Adrenal gland (tissue), 12 donors: ENCODE measurements around the gene GUCA2A. TPM values are rescaled to one million over a fixed set of nuclear protein-coding genes. Genes with fewer than 3 reads are reported as not detected.

Experiments used
- DNase-seq, 7 donors: peaks; one replicate each; pipeline ENCODE4 v3.0.0-alpha.2; 2019 to 2020
- H3K27ac ChIP-seq, 5 donors: fragments of 200-600 bp; sonication (generic) in 4 of 5; 1 replicate in 3 of 5; 2 replicates in 2 of 5; pipeline versions ENCODE4 v1.5.1 to v1.8.0; 2016 to 2020; ENCODE audit warnings: mild to moderate bottlenecking in 1 of 5
- H3K27me3 ChIP-seq: fragments of 200-600 bp; 2 replicates; pipeline ENCODE4 v1.8.0; 2021
- H3K36me3 ChIP-seq, 2 donors: fragments of 200-600 bp; replicated peaks in 1 of 2; 1 replicate in 1 of 2; 2 replicates in 1 of 2; pipeline versions ENCODE4 v1.5.1 to v1.8.0; 2018 to 2022
- H3K4me1 ChIP-seq, 2 donors: fragments of 200-600 bp; replicated peaks in 1 of 2; 1 replicate in 1 of 2; 2 replicates in 1 of 2; pipeline versions ENCODE4 v1.5.1 to v1.8.0; 2018 to 2021
- H3K4me3 ChIP-seq, 4 donors: fragments of 200-600 bp; sonication (generic) in 3 of 4; one replicate each; pipeline ENCODE4 v1.5.1; 2016 to 2018
- H3K9me3 ChIP-seq, 3 donors: fragments of 200-600 bp; sonication (generic) in 1 of 3; replicated peaks in 1 of 3; 1 replicate in 2 of 3; 2 replicates in 1 of 3; pipeline versions ENCODE4 v1.5.1 to v1.8.0; 2016 to 2021
- CTCF ChIP-seq, 6 experiments: fragments of 450-650 bp in 4 of 6; fragments of 200-600 bp in 2 of 6; sonication (generic) in 1 of 6; IDR thresholded peaks; 1 replicate in 5 of 6; 2 replicates in 1 of 6; pipeline versions ENCODE4 v1.5.1 to v1.8.0; 2016 to 2021; ENCODE audit warnings: antibody characterized with exemption in 6 of 6, mild to moderate bottlenecking in 2 of 6, moderate library complexity in 1 of 6
- POLR2A ChIP-seq, 2 donors: fragments of 450-650 bp; IDR thresholded peaks; one replicate each; pipeline ENCODE4 v1.6.1; 2017; ENCODE audit warnings: antibody characterized with exemption in 2 of 2, mild to moderate bottlenecking in 2 of 2, moderate library complexity in 1 of 2
- WGBS, 4 donors: extraction: QIAGEN DNeasy Blood & Tissue Kit in 2 of 4; methylation state at CpG; one replicate each; pipeline versions ENCODE4 v1.1.5 to v1.1.7; 2013 to 2017; 5-methylcytosine and 5-hydroxymethylcytosine counted together
- intact Hi-C, 2 donors: fragments of 100-400 bp; cut with DNase I; formaldehyde crosslinking; loops; one replicate each; pipeline versions ENCODE4 v1.14.1 to v1.15.0; 2022 to 2023
- polyA plus RNA-seq, 3 donors: library from polyadenylated mRNA; stranded (reverse); fragments of 200-250 nt in 2 of 3; fragments of 350-450 nt in 1 of 3; fragmentation: Illumina TruSeq in 1 of 3; extraction: RNeasy Lipid Tissue Mini Kit (QIAGEN cat#74804) in 1 of 3; gene quantifications; one replicate each; pipeline ENCODE4 v1.2.3, GENCODE V29; 2013 to 2014
- total RNA-seq, 9 donors: library from RNA; depleted of rRNA in 4 of 9; stranded (reverse); fragments of >200 nt in 4 of 9; fragments of 120-200 nt in 1 of 9; fragmentation: NEBNext Ultra II Directional in 1 of 9; extraction: Animal tissue kit (Norgen Biotek cat#: 25700) in 1 of 9; gene quantifications; one replicate each; pipeline versions ENCODE4 v1.1.0 to v1.2.4, GENCODE V29; 2013 to 2023
- donor health status: healthy with polysubstance abuse.
- donor health status: Bipolar disorder and iron deficiency.
- donor health status: DM: yes; HTN: yes; CAD: no.
- donor health status: DM: no; HTN: no; CAD: no.
- donor health status: DM: no; HTN: no; CAD: no.
- donor health status: DM: yes; HTN: yes; CAD: no.

Gene GUCA2A
- total and polyA plus RNA-seq, 12 donors: 0.61 TPM; not detected in 11

GRCh38 chr1:42176902-42177519, 12.5 kb upstream of the GUCA2A start:
- peak in 1 of 7 donors; percentile 37 for DNase-seq

GRCh38 chr1:42175314-42176054, 10.9 kb upstream of the GUCA2A start:
- no peak overlapping the region for H3K4me3 ChIP-seq
- no peak overlapping the region for H3K27ac ChIP-seq
- no peaks in the 10 kb centered on the region for H3K36me3 ChIP-seq
- 97 to 100% (median 99%) methylated on average over 6 to 7 of the region's 7 CpGs for WGBS, 4 donors
- no peaks in the 10 kb centered on the region for H3K27me3 ChIP-seq
- peaks cover 21 to 48% of the 10 kb centered on the region in 2 donors for H3K4me1 ChIP-seq
- DNase-seq: no peak
- no peak for TF ChIP-seq POLR2A (IDR thresholded peaks at IDR 0.05)
- no peak for TF ChIP-seq CTCF (IDR thresholded peaks at IDR 0.05)
- intact Hi-C loops: loop anchor here (5.0 to 10.0 kb wide), 3 partner anchors 157 to 289 kb away; partner anchors contain the start of genes CCDC30 (in 1 of the 2) and FOXJ3 (in 1 of the 2)
- no peaks in the 10 kb centered on the region for H3K9me3 ChIP-seq

More at GRCh38 chr1:42176902-42177519, 12.5 kb upstream of the GUCA2A start:
- Histone ChIP-seq H3K27me3 (no peaks in the 10 kb centered on the region), H3K36me3 (no peaks in the 10 kb centered on the region), H3K4me1 (peaks cover 12 to 35% of the 10 kb centered on the region in 2 donors), H3K4me3 (no peak overlapping the region), H3K27ac (no peak overlapping the region), H3K9me3 (no peaks in the 10 kb centered on the region)
- intact Hi-C loops: loop anchor here (5.0 to 10.0 kb wide), 3 partner anchors 155 to 288 kb away; partner anchors contain the start of genes CCDC30 (in 1 of the 2) and FOXJ3 (in 1 of the 2)
- peak; percentile 47 to 64 (median 54) for TF ChIP-seq CTCF (IDR thresholded peaks at IDR 0.05)
- no peak for TF ChIP-seq POLR2A (IDR thresholded peaks at IDR 0.05)
- 71 to 81% (median 77%) methylated on average over 4 of the region's 4 CpGs for WGBS, 4 donors

GRCh38 chr1:42173961-42174735, 9.6 kb upstream of the GUCA2A start:
- peaks cover 21 to 48% of the 10 kb centered on the region in 2 donors for H3K4me1 ChIP-seq
- intact Hi-C loops: loop anchor here (10.0 kb wide), 2 partner anchors 161 to 291 kb away; partner anchors contain the start of genes CCDC30 (in 1 of the 2) and FOXJ3 (in 1 of the 2)

More at GRCh38 chr1:42173961-42174735, 9.6 kb upstream of the GUCA2A start:
- Histone ChIP-seq H3K4me3 (no peak overlapping the region), H3K9me3 (no peaks in the 10 kb centered on the region), H3K36me3 (no peaks in the 10 kb centered on the region), H3K27ac (no peak overlapping the region), H3K27me3 (no peaks in the 10 kb centered on the region)
- TF ChIP-seq POLR2A (IDR thresholded peaks at IDR 0.05) (no peak), CTCF (IDR thresholded peaks at IDR 0.05) (no peak)
- whole genome bisulfite sequencing, 4 donors: 84 to 88% (median 86%) methylated on average over 7 to 8 of the region's 8 CpGs
- DNase-seq: no peak
